Activated CD4-positive, alpha-beta T cell treated with anti-CD3 and anti-CD28 coated beads for 4 hours (primary cell): ENCODE measurements around the gene ERAP2.
A peak's percentile ranks its signal among the peaks of the same experiment; 100 is the strongest.

Experiments used
- DNase-seq, 2 donors: peaks; one replicate each; pipeline ENCODE4 v3.0.0-alpha.2; 2020

Gene ERAP2

DNA sequence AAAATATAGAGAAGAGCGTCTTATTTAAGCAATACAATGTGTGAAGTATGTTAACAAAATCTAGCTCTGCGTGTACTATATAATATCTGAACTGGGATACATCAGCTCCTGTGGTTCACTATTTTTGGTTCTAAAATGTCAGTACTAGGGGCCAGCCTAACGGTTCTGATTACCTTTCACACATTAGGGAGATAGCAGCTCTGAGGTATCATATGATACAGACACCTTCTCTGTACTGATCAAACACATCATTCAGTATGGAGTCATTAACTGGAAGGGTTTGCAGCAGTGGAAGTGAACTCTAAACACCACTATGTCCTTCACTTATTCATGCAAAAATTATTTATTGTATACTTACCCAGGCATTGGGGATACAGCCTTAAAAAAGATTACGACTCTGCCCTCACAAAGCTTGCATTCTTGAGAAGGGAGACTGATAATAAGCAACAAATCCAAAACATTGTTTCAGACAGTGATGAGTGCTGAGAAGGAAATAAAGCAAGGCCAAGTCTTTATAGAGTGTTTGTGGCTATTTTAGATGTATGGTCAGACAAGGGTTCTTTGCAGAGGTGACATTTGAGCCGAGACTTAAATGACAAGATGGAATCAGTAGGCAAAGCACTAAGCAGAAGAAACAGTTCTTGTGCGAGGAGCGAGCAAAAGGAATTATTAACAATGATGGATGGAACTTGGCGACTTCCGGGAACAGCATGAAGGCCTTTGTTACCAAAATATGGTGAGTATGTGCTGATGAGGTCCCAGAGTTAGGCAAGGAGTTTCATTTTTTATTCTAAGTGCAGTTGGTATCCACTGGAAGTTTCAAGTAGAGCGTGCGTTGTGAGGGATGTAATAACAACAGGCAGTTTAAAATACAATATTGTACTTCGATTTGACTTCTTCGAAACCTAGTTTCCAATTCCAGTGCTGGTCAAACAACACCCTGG, 57.7 kb downstream of the ERAP2 start:
- no peak for DNase-seq

GRCh38 chr5:96934708-96935558, 58.6 kb downstream of the ERAP2 start:
- DNase-seq: peak; percentile 87 to 89

DNA sequence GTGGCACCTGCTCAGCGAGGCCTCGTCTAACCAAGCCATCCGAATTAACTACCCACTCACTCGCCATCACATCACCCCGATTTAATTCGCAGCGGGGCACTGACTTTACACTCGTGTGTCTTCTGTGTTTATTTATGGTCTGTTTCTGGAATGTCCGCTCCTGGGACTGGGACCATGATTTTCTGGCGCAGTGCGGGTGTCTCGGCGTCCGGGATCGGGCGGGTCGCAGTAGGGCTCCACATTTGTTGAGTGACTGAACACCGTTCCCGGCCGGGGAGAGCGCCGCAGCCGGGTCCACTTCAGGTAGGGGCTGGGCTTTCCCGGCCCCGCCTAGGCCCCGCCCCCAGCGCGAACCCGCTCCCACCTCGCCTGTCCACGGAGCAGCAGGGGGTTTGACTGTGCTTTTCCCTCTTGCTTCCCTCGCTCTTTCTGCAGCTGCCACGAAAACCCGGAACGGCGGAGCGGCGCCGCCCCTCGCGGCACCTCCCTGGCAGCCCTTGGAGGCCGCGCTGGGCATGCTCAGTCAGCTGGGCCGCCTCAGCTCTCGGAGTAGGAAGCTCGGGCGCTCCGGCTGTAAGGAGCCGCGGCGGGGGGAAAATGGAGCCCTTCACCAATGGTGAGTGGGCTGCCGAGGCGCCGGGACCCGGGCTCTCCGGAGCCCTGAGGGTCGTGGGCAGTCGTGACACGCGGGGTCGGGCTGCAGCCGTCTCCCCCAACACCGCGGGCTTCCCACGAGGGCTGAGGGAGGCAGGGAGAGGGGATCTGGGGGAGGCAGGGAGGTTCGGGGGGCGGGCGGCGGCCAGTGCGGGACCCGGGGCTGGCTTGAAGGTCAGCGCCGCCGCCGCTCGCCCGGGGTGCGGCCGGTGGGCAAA, 59.5 kb downstream of the ERAP2 start, which contains the start of gene LNPEP:
LNPEP (plus strand) TSS at position 522 of the 872 bp plus-strand sequence; CDS start at position 598, 76 bp downstream.
- peak; percentile 92 to 93 for DNase-seq

DNA sequence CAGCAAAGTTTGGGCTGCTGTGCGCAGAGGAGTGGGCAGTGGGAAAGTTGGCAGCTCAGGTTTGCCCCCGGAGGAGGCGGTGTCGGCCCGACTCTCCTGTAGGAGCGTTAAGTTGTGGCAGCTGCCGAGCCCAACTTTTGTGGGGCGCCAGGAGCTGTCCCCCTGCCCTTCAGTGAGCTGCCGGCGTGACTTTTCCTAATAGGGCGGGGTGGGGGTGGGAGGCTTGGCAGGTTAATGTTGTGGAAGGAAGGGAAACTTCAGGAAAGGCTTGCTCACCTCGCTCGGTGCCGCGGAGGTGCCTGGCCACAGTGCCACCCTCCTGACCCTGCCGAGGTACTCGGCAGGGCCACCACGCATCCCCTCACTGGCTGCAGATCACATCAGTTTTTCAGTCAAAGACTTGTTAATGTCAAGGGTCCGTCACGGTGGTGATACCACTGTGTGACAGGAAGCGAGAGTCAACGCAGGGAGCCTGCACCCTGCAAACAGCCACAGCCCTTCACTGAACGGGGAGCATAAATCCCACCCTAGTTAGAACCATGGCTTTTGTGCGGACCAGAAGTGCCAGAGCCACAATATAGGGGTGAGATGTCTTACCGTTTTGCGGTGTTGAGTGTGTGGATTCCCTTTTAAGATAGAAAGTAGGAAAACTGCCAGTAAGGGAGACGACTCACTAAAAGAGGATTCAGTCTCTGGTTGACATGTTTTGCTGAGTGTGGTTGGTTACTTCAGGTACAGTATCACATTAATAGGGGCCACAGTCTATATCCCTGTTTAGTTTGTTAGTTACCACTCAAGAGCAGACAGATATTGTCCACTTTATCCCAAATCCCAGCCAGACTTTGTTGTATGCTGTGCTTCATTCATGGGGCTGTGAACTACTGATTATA, 60.4 kb downstream of the ERAP2 start:
- DNase-seq: peak; percentile 31 to 43

DNA sequence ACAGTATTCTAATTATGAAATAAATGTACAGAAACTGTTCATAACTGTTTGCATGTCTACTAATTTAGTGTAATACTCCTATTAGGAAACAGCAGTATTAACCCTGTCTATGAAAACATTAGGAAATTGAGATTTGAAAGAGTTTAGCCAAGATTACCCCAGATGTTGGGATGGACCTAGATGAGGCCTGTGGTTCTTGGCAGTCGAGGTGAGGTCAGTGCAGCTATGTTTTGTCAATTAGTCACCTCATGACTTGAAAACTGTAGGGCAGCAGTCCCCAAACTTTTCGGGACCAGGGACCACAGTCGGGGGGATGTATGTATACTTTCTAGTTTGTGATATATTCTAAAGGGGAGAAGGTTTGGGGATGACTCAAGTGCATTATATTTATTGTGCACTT, 64.3 kb downstream of the ERAP2 start:
- no peak for DNase-seq

DNA sequence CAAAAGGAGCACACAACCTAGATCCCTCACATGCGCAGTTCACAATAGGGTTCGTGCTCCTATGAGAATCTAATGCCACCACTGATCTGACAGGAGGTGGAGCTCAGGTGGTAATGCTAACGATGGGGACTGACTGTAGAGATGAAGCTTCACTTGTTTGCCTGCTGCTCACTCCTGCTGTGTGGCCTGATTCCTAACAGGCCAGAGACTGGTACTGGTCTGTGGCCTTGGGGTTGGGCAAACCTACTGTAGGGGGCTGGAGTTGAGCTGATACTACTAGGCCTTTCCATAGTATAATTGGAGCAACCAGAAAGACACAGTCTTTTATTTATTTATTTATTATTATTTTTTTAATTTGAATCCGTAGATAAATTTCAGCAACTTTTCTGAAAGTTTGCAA, 64.8 kb downstream of the ERAP2 start:
- DNase-seq: no peak

GRCh38 chr5:96942078-96942477, 65.8 kb downstream of the ERAP2 start:
- DNase-seq: no peak

GRCh38 chr5:96942911-96943310, 66.6 kb downstream of the ERAP2 start:
- no peak for DNase-seq

DNA sequence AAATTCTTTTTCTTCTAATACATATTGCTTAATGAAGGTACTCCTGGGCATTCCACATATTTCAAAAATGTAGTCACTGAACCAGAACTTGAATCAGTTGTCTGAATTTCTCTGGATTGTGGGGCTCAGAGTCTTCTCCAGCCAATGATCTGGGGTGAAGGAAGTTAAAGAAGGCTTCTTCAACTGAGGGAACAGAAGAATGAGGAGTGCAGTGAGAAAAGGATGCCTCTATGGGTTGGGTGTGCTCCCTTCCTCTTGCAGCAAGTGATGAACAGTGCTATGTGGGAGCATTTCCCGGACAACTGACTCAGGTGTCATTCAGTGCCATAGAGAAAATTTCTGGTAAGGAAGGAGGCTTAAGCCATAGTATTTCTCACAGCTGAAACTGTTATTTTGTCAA, 67.5 kb downstream of the ERAP2 start:
- DNase-seq: no peak

DNA sequence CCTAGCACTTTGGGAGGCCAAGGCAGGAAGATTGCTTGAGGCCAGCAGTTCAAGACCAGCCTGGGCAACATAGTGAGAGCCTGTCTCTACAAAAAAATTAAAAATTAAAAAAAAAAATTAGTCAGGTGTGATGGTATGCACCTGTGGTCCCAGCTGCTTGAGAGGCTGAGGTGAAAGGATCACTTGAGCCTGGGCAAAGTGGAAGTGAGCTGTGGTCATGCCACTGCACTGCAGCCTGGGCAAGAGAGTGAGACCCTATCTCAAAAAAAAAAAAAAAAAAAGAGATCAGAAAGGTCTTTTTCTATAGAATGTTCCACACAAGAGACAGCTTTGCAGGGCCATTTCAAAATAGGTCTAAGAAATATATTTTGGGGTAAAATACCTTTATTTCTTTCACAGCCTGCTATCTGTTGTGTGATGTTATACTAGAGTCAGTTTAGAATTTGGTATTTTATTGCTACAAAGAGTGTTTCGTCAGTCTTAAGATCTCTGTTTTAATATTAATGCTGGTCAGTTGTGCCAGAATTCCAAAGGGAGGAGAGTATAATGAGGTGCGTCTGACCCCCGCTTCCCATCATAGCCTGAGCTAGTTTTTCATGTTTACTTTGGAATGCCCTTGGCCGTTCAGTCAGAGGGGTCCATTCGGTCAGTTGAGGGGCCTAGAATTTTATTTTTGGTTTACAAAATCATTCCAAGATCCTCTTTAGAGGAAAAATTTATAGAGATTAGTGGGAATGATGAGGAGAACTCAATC, 69.0 kb downstream of the ERAP2 start:
- DNase-seq: no peak

- DNase-seq: no peak
These were observed 70.1 kb downstream of the ERAP2 start for GRCh38 chr5:96946381-96946780.

GRCh38 chr5:96952118-96952750, 75.9 kb downstream of the ERAP2 start:
- DNase-seq: no peak

DNA sequence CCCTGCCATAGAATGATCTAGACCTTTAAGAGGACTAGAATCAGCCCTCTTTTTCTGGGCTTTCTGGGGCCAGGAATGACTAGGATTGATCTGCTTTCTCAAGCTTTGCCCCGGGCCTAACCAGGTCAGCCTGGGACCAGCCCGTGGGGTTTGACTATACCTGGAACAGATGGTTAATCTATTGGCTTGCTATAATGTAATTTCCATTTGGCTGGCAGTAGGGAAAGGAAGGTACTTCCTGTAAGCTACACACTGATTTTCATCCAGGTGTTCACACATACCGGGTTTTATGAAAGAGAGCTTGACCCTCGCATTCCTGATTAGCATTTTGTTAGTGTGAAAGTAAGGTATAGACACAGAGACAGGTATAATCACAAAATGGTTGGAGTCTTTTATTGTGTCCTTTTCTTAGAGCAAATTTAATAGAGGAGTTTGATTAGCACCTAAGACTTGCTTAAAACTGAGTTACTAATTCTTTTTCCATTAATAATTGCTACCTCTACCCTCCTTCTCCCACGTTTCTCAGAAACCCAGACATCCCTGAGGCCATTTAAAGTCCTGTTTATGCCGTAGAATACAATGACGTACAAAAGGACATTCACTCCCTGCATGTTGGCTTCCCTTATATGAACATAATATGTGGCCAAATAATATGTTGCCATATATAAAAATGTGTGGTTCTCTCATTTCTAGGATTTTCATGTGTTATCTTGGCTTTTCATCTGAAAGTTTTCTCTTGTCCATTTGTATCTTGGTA, 76.9 kb downstream of the ERAP2 start:
- DNase-seq: no peak

DNA sequence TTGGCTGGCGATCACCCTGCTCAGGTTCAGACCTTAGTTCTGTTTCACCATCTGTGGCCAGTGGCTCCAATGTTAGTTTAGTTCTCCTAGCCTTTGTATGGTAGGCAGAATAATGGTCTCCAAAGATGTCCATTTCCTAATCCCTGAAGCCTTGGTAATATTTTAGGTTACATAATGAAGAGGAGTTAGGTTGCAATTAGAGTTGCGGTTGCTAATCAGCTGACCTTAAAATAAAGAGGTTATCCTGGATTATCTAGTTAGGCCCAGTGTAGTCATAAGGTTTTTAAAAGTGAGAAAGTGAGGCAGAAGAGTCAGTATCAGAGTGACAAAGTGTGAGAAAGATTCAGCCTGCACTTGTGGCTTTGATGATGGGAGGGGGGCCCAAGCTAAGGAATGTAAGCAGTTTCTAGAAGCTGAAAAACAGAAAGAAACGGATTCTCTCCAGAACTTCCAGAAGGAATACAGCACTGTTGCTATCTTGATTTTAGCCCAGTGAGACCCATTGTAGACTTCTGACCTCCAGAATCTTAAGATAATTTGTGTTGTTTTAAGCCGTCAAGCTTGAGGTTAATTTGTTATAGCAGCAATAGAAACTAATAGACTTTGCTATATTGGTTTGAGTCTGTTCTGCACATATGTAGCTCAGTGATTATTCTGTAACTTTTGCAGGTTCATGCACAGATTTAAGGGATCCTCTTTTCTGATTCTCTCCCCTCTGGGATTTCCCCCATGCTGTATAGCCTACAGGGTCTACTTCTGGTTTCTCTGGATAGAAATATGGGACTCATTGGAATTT, 81.2 kb downstream of the ERAP2 start:
- no peak for DNase-seq

DNA sequence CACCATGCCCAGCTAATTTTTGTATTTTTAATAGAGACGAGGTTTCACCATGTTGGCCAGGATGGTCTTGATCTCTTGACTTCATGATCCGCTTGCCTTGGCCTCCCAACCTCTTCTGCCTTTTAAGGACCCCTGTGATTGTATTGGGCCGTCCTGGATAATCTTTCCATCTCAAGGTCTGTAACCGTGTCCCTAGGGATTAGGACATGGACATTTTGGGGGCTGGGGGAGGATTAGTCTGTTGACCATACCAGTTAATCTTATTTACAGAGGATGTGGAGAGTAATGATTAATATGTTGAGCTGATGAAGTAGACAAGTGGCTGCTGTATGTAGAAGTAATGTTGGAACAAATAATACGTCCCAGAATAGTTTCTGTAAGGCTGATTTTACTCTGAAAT, 82.7 kb downstream of the ERAP2 start:
- no peak for DNase-seq

DNA sequence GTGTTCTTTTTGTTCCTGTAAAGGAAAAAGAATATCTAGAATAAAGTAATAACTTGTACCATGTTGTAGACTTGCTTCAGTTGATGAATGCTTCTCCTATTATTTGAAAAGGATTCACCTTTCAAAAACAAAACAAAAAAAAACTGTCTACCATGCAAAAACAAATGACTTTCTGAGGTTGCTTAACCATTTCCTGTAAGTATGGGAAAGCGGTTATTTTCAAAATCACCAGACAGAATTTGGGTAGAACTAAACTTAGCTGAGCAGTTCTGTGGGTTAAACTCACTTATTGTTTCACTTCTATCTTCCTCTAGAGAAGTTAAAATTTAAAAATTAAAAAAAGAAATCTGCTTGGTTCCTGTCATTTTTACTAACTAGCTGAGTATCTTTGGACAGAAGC, 84.8 kb downstream of the ERAP2 start:
- DNase-seq: no peak

- DNase-seq: no peak
These were observed 86.3 kb downstream of the ERAP2 start for GRCh38 chr5:96962540-96962991.

- DNase-seq: no peak
These were observed 87.0 kb downstream of the ERAP2 start for GRCh38 chr5:96963267-96963666.

GRCh38 chr5:96966801-96967200, 90.5 kb downstream of the ERAP2 start:
- DNase-seq: no peak
